ENCODE data around the gene SETD9. TPM values are rescaled to one million over a fixed set of nuclear protein-coding genes. Genes with fewer than 3 reads are reported as not detected.

SETD9 gene
- total RNA-seq, 1 experiment from 2014 or later: 6.5 TPM

DNA sequence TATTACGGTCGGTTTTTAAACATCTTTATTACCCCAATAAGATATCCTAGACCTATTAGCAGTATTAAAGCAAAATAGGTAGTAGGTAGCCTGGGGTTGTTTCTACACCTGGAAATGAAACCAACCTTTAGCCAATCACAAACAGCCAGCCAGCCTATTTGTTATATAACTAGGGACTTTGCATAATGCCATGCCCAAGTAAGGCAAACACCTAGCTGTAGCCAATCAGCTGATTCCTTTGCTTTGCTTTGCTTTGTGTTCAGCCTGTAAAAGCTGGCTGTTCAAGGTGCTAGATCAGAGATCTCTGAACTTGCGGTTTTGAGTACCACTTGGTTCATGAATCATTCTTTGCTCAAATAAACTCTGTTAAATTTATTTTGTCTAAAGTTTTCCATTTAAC is 46.5 kb upstream of the SETD9 start:
- DNase-seq: no peak
- intact Hi-C loops (cut with micrococcal nuclease; ENCODE audit: unreplicated experiment): no loop called here
- ChIA-PET POLR2A (ENCODE audit: unreplicated experiment) (no interaction called here), CTCF (no interaction called here)
- Histone ChIP-seq H3K4me1 (replicated peaks; ENCODE audit: insufficient read depth) (no peaks in the 10 kb centered on the region), H3K4me3 (no peak overlapping the region), H3K9me2 (ENCODE audit: insufficient read depth) (no peaks in the 10 kb centered on the region), H3F3A (ENCODE audit: insufficient read depth, low read depth) (peaks cover 4% of the 10 kb centered on the region; the same call in 1 of the 2 replicates), H3K36me3 (ENCODE audit: low read depth) (peaks cover 54% of the 10 kb centered on the region), H3K9me3 (ENCODE audit: insufficient read depth, low read depth) (no peaks in the 10 kb centered on the region), H3K79me2 (ENCODE audit: low read depth) (peaks cover 16% of the 10 kb centered on the region), H2AFZ (no peak overlapping the region), H4K20me1 (ENCODE audit: insufficient read depth) (no peaks in the 10 kb centered on the region), H3K27me3 (ENCODE audit: insufficient read depth, low read depth) (no peaks in the 10 kb centered on the region), H3K27ac (no peak overlapping the region), H3K4me2 (no peak overlapping the region)
- TF ChIP-seq, protein P1, sequence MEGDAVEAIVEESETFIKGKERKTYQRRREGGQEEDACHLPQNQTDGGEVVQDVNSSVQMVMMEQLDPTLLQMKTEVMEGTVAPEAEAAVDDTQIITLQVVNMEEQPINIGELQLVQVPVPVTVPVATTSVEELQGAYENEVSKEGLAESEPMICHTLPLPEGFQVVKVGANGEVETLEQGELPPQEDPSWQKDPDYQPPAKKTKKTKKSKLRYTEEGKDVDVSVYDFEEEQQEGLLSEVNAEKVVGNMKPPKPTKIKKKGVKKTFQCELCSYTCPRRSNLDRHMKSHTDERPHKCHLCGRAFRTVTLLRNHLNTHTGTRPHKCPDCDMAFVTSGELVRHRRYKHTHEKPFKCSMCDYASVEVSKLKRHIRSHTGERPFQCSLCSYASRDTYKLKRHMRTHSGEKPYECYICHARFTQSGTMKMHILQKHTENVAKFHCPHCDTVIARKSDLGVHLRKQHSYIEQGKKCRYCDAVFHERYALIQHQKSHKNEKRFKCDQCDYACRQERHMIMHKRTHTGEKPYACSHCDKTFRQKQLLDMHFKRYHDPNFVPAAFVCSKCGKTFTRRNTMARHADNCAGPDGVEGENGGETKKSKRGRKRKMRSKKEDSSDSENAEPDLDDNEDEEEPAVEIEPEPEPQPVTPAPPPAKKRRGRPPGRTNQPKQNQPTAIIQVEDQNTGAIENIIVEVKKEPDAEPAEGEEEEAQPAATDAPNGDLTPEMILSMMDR (conservative IDR thresholded peaks at IDR 0.05): no peak
- TF ChIP-seq EZH2 (IDR thresholded peaks at IDR 0.05; ENCODE audit: low read depth): no peak
- BruUV-seq (replicated peaks): no TSS peak

DNA sequence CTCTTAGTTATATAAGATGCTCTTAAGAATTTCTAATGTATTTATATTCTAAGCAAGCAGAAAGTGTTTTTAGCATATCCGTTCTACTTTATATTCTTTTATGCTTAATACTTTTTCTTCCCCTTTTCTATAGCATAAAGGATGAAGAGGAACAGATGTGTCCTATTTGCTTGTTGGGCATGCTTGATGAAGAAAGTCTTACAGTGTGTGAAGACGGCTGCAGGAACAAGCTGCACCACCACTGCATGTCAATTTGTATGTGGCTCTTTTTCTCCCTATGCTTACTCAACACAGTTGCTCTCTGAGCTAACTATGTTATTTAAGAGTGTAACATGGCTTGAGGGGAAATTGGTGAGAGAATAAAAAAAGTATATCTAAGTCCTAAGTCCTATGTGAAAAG is 37.6 kb upstream of the SETD9 start:
- intact Hi-C loops (cut with micrococcal nuclease; ENCODE audit: unreplicated experiment): loop anchor here (10.0 kb wide), 1 partner anchor 937 kb away; no protein-coding TSS in a partner anchor
- POLR2A ChIA-PET (ENCODE audit: unreplicated experiment): interaction anchor here (0.6 kb wide), 1 partner anchor 22 kb away, joined by 3 read pairs; no protein-coding TSS in a partner anchor
- TF ChIP-seq, protein P1 (conservative IDR thresholded peaks at IDR 0.05): no peak
- TF ChIP-seq EZH2 (IDR thresholded peaks at IDR 0.05; ENCODE audit: low read depth): no peak
- Histone ChIP-seq H3F3A (ENCODE audit: insufficient read depth, low read depth) (no peaks in the 10 kb centered on the region), H3K4me3 (no peak overlapping the region), H3K36me3 (ENCODE audit: low read depth) (peaks cover 68% of the 10 kb centered on the region), H3K27ac (no peak overlapping the region), H3K27me3 (ENCODE audit: insufficient read depth, low read depth) (no peaks in the 10 kb centered on the region), H3K79me2 (ENCODE audit: low read depth) (peaks cover 6% of the 10 kb centered on the region; the same call in 1 of the 2 replicates), H2AFZ (no peak overlapping the region), H3K9me3 (ENCODE audit: insufficient read depth, low read depth) (no peaks in the 10 kb centered on the region), H3K4me1 (replicated peaks; ENCODE audit: insufficient read depth) (no peaks in the 10 kb centered on the region), H4K20me1 (ENCODE audit: insufficient read depth) (no peaks in the 10 kb centered on the region), H3K4me2 (no peak overlapping the region), H3K9me2 (ENCODE audit: insufficient read depth) (no peaks in the 10 kb centered on the region)
- BruUV-seq (replicated peaks): no TSS peak
- CTCF ChIA-PET: no interaction called here
- DNase-seq: no peak

DNA sequence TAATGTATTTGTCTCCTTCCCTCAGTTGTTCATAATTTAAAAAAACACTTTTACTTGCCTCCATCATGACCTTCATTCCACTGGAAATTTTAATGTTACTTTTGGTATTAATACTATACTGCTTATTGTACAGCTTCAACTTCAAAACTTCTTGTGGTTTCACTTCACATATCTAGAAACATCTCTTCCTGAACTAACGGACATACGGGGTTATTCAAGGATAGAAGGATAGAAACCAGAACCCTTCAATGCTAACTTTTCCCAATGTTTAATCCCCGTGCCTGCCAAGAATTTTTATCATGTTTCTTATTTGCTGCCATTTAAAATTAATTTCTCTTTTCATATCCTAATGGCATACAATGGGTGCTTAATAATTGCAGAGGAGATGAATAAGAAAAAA is 36.3 kb upstream of the SETD9 start:
- intact Hi-C loops (cut with micrococcal nuclease; ENCODE audit: unreplicated experiment): loop anchor here (10.0 kb wide), 1 partner anchor 938 kb away; no protein-coding TSS in a partner anchor

More for the DNA sequence above, 36.3 kb upstream of the SETD9 start:
- BruUV-seq (replicated peaks): no TSS peak
- TF ChIP-seq, protein P1 (conservative IDR thresholded peaks at IDR 0.05): no peak
- TF ChIP-seq EZH2 (IDR thresholded peaks at IDR 0.05; ENCODE audit: low read depth): no peak
- no peaks in the 10 kb centered on the region for H3K9me3 ChIP-seq (ENCODE audit: insufficient read depth, low read depth)
- no peak overlapping the region for H3K4me3 ChIP-seq
- H2AFZ ChIP-seq: no peak overlapping the region
- ChIA-PET CTCF (interaction anchor here (0.7 kb wide), 1 partner anchor 489 kb away, joined by 5 read pairs; no protein-coding TSS in a partner anchor), POLR2A (ENCODE audit: unreplicated experiment) (no interaction called here)
- H3K27me3 ChIP-seq (ENCODE audit: insufficient read depth, low read depth): no peaks in the 10 kb centered on the region
- H3K79me2 ChIP-seq (ENCODE audit: low read depth): peaks cover 12% of the 10 kb centered on the region; the same call in 1 of the 2 replicates
- no peaks in the 10 kb centered on the region for H4K20me1 ChIP-seq (ENCODE audit: insufficient read depth)
- H3K9me2 ChIP-seq (ENCODE audit: insufficient read depth): no peaks in the 10 kb centered on the region
- no peak overlapping the region for H3K27ac ChIP-seq
- peaks cover 69% of the 10 kb centered on the region for H3K36me3 ChIP-seq (ENCODE audit: low read depth)
- H3K4me1 ChIP-seq (replicated peaks; ENCODE audit: insufficient read depth): no peaks in the 10 kb centered on the region
- no peak for DNase-seq
- no peak overlapping the region for H3K4me2 ChIP-seq
- no peaks in the 10 kb centered on the region for H3F3A ChIP-seq (ENCODE audit: insufficient read depth, low read depth)

All from PC-9 (cell line).